Measurements from ENCODE around the gene KRTAP5-11.
"Not testable (repeated sequence)": the region's sequence is repeated elsewhere in the genome, so short reads cannot be mapped to it uniquely, and the experiment has no call there.

The KRTAP5-11 gene

DNA sequence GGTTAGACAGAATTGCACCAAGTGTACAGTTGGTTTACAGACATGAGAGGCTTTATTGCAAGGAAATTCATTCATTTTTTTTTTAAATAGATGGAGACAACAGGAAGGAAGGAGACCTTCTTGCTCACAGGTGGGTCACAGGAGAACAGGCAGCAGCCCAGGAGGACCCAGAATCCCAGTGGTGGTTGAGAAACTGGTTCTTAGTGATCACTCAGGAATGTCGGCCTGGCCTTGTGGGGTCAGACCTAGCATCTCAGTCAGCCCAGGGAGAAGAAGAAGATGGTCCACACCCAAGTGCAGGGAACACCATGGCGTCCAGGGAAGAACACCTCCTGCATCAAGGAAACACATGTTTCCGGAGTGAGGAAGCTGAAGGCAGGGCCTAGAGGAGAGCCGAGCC lies 849 bp downstream of the KRTAP5-11 start:
- DNase-seq (ENCODE audit: low read depth in 2 of 2), result no peak

DNA sequence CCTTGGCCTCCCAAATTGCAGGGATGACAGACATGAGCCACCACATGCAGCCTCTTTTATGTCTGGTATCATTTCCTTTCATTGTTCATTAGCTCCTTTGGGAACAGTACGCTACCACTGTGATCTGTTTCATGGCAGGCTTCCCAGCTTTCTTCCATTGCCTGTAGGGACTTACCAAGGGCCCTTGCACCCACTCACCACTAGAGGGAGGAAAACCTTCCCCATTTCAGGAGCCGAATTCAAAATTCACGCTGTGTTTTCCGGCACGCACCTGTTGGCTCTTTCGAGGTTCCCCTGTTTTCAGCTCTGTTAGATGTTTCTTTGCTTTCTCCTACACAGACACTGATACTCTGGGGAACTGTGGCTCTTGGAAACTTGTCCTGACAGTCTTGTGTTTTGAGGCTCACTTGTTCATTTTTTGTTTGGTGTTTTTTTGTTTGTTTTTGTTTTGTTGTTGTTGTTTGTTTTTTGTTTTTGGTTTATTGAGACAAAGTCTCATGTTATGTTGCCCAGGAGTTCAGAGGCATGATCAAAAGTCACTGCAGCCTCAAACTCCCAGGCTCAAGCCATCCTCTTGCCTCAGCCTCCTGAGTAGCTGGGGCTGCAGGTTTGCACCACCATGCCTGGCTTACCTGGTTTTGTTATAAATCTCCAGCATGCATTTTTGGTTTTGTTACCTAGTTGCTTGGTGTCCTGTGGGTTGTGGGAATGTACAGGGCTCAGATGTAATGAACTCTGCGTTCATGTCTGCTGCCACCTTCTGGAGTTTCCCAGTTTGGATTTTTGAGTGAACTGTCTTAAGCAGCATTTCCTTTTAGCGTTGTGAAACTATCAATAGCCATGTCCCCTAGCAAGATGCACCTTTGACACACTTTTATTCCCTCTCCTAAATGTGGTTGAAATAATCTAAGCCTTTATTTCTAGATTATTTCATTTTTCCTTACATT lies 2.3 kb downstream of the KRTAP5-11 start:
- DNase-seq (ENCODE audit: low read depth in 2 of 2), result peak; percentile 26 to 30

DNA sequence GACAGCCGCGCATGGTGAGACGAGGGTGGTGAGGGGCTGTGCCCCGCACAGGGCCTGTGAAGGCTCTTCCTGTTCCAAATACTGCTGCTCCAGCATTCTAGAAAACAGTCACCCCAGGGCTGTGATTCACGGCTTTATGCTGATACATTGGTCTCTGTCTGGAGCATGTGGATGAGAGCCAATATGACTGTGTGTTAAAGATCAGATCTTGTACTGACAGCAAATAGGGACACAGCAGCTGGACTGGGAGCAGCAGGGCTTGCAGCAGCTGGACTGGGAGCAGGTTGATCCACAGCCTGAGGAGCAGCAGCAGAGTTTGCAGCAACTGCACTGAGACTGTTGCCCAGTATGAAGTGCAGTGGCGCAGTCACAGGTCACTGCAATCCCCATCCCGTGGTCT lies 3.2 kb downstream of the KRTAP5-11 start:
- DNase-seq (ENCODE audit: low read depth in 2 of 2), result not testable (repeated sequence)

DNA sequence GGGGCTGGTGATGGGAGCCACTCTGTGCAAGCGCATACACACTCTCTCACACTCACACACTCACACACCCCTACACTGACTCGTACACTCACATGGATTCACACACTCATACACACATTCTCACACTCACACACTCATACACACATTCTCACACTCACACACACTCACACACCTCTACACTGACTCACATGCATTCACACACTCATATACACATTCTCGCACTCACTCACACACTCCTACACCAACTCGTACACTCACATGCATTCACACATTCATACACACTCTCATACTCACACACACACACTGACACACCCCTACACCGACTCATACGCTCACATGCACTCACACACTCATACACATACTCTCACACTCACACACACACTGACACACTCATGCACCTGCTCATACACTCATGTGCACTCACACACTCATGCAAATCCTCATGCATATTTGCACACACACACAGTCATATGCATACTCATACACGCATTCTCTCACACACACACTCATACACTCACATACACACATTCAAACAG lies 5.1 kb downstream of the KRTAP5-11 start:
- no peak for DNase-seq (ENCODE audit: low read depth in 2 of 2)

DNA sequence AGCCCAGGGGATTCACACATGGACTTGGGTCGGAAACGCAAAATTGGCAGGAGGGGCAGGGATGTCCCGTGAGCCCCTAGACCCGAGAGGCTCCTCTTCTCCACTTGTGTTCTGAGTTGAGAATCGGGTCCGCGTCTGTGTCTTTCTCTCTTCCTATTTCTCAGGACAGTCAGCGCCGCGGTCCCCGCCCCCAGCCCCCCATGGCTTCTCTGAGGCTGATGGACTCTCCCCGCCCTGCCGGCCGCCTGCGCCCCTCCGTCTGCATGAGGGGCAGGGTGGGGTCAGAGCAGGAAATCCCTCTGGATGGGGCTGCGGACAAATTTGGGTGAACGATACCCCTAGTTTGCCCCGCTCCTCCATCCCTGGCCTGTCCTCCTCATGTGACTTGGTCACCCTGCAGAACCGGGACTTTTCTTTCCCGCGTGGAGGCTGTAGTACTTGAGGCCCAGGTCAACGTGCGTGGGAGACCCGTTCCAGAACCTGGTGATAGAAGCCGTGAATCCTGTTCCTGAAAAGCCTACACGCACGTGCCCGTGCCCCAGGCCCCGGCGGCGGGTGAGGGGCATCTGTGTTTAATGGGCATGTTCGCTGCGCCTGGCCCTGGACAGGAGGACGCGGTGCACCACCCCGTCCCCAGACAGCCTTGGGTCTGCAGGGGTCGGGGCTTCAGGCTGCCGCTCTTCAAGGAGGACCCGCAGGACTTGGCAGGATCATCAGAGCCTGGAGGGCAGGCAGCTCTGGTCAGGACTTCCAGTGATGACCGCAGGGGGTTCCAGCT lies 5.8 kb downstream of the KRTAP5-11 start:
- DNase-seq (ENCODE audit: low read depth in 2 of 2), result not testable (repeated sequence)

DNA sequence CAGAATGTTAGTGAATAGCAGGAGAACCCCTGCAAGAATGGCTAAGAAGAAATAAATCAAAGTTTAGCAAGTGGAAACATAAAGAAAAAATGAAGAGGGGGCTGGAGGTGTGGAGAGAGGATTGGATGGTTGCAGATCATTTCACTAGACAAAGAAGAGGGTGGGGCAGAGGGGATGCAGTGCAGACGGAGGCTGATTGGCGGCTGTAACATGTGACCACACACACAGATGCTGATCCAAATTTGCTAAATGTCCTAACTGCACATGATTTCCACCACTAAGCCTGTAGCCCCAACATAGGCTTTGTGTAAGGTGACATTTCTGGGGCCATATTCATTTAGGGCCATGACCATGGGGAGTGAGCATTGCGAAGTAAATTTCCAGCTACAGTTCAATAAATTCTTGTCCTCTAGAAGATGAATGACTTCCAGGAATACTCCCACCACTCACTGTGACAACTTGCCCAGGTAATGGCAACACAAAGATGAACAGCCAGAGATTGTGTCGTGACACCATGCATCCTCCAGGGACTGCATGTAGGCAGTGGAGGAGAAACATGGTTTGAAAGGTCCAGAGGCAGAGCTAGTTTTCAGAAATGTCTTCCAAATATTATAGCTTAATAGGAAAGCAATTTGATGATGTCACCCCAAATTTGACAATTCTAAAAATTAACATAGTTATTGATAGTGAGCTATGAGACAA lies 6.8 kb downstream of the KRTAP5-11 start:
- no peak for DNase-seq (ENCODE audit: low read depth in 2 of 2)

DNA sequence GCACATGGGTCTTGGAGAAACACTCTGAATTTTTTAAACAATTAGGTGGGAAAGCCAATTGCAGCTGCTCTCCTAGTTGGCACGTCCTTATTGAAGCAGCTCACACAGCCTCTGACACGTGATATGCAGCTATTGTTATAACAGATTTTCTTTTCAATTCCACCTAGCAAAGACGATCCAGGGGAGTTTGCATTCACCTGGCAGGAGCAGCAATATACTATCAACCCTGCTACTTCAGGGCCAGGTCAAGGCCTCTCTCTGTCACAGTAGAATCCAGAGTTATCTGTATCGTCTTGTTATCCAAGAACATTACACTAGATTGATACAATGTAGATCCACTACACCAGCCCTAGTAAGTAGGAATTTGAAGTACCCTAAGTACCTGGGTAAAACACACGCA lies 8.3 kb downstream of the KRTAP5-11 start:
- DNase-seq (ENCODE audit: low read depth in 2 of 2), result no peak

DNA sequence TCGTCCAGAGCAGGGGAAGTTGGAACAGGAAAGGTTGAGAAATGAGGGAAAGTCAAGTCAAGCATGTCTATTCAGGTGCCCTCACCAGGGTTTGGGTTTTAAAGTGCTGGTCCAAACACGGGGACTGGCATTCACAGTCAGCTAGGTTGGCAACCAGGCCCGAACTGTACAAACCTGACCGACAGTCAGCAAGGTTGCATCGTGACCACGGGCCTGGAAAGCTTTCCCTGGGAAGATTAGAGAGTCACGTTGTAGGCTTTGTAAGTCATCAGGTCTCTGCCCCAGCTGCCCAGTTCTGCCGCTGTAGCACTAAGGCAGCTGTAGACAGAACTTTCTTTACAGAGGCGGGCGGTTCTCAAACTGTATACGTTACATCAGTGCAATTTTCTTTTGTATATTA lies 9.9 kb downstream of the KRTAP5-11 start:
- DNase-seq (ENCODE audit: low read depth in 2 of 2), result no peak

DNA sequence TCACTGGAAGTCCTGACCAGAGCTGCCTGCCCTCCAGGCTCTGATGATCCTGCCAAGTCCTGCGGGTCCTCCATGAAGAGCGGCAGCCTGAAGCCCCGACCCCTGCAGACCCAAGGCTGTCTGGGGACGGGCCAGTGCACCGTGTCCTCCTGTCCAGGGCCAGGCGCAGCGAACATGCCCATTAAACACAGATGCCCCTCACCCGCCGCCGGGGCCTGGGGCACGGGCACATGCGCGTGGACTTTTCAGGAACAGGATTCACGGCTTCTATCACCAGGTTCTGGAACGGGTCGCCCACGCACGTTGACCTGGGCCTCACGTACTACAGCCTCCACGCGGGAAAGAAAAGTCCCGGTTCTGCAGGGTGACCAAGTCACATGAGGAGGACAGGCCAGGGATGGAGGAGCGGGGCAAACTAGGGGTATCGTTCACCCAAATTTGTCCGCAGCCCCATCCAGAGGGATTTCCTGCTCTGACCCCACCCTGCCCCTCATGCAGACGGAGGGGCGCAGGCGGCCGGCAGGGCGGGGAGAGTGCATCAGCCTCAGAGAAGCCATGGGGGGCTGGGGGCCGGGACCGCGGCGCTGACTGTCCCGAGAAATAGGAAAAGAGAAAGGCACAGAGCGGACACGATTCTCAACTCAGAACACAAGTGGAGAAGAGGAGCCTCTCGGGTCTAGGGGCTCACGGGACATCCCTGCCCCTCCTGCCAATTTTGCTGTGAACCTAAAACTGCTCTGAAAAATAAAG lies 11.4 kb downstream of the KRTAP5-11 start:
- DNase-seq (ENCODE audit: low read depth in 2 of 2), result not testable (repeated sequence)

DNA sequence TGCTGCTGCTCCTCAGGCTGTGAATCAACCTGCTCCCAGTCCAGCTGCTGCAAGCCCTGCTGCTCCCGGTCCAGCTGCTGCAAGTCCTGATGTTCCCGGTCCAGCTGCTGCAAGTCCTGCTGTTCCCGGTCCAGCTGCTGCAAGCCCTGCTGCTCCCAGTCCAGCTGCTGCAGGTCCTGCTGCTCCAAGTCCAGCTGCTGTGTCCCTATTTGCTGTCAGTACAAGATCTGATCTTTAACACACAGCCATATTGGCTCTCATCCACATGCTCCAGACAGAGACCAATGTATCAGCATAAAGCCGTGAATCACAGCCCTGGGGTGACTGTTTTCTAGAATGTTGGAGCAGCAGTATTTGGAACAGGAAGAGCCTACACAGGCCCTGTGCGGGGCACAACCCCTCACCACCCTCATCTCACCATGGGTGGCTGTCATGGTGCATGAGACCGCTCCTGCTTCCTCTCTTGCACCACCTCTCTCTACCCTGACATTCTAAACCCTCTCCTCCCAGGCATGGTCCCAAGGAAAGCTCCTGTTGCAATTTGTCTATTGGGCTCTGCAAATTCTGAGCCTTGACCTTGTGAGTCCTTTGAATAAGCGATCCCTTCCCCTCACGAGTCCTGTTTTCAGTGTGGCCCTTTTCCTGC lies 13.8 kb downstream of the KRTAP5-11 start:
- no peak for DNase-seq (ENCODE audit: low read depth in 2 of 2)

DNA sequence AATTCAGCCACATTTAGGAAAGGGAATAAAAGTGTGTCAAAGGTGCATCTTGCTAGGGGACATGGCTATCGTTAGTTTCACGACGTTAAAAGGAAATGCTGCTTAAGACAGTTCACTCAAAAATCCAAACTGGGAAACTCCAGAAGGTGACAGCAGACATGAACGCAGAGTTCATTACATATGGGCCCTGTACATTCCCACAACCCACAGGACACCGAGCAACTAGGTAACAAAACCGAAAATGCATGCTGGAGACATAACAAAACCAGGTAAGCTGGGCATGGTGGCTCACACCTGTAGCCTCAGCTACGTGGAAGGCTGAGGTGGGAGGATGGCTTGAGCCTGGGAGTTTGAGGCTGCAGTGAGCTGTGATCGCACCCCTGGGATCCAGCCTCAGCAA lies 15.0 kb downstream of the KRTAP5-11 start:
- DNase-seq (ENCODE audit: low read depth in 2 of 2), result not testable (repeated sequence)

DNA sequence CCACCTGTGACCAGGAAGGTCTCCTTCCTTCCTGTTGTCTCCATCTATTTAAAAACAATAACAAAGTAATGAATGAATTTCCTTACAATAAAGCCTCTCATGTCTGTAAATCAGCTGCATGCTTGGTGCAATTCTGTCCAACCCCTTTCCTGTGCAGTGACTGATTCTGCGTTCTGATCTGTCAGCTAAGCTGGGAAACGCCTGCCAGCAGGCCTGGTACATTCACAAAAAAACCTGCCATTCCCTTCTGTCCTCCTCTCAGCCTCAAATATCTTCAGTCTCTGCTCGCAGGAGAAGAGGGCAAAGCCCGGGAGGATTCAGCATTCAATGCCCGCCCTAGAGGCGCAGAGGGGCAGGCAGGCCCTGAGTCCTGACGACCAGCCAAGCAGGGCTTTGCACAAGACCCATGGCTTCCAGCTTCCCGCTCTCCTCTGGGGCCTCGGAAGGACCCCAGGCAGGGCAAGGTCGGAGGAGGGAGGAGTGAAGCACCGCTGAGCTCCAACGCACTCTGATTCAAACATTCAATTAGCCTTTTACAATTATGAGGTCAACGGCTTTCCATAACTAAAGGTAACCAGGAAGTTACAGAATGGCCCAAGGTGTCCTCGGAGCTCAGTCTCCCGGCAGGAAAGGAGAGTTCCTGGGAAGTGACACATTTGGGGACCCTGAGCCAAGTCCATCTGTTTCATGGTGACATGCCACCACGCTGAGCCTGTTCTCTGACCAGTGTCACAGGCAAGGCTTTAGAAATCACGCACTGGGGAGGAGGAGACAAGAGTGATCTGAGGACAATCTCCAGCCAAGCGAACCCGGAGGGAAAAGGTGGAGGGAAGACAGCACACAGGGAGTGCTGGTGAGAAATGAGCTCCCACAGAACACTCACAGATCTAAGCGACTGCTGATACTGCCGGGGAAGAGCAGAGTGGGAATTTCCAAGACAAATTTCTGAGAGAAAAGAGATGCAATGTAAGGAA lies 15.8 kb downstream of the KRTAP5-11 start:
- DNase-seq (ENCODE audit: low read depth in 2 of 2), result not testable (repeated sequence)

DNA sequence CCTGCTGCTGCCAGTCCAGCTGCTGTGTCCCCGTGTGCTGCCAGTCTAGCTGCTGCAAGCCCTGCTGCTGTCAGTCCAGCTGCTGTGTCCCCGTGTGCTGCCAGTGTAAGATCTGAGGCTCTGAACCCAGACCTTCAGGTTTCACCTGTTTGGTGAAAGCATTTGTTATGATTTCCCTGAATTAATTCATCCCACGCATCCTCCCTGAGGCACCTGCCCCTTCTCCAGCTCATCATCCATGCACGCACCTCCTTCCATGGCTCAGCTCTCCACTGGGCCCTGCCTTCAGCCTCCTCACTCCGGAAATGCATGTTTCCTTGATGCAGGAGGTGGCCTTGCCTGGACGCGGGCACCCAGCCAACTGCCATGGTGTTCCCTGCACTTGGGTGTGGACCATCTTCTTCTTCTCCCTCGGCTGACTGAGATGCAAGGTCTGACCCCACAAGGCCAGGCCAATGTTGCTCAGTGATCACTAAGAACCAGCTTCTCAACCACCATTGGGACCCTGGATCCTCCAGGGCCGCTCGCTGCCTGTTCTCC lies 16.5 kb downstream of the KRTAP5-11 start:
- DNase-seq (ENCODE audit: low read depth in 2 of 2), result no peak

DNA sequence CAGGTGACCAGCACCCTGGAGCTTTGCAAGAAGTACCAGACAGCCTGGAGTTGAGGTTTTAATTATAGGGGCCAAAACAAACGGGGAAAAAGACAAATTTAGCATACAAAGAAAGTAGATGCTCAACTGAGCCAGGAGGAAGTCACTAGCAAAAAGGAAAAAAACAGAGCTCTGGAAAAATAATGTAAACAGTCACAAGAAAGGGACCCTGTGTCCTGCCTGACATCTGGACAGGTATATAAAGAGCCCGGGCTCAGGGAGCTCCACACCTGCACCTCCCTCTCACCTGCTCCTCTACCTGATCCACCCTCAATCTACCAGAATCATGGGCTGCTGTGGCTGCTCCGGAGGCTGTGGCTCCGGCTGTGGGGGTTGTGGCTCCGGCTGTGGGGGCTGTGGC lies 17.4 kb downstream of the KRTAP5-11 start, which contains the start of gene KRTAP5-10:
Gene KRTAP5-10, plus strand, starts transcription at position 301 of the 400 bp plus-strand sequence. Its CDS starts 25 bp downstream, at position 326.
- DNase-seq (ENCODE audit: low read depth in 2 of 2), result no peak

DNA sequence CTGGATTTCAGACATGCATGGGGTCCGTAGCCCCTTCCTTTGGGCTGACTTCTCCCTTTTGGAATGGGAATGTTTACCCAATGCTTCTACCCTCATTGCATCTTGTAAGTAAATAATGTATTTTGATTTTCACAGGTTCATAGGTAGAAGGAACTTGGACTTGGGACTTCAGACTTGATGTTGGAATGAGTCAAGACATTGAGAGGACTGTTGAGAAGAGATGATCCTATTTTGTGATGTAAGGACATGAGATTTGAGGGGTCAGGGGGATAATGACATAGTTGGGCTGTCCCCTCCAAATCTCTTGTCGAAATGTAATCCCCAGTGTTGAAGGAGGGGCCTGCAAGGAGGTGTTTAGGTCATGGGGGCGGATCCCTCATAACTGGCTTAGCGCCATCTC lies 18.2 kb downstream of the KRTAP5-11 start:
- DNase-seq (ENCODE audit: low read depth in 2 of 2), result no peak

DNA sequence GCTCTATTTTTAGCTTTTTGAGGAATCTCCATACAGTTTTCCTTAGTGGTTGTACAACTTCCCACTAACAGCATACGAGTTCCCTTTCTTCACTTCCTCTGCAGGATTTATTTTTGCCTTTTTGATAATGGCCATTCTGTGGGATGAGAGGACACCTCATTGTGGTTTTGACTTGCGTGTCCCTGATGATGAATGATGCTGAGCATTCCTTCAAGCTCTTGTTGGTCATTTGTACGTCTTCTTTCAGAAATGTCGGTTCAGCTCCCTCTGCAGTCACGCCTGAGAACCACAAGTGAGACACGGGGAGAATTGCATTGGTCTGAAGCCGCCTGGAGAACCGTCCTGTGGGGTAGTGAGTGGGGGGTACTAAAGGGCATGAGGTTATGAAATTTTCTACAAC lies 19.3 kb downstream of the KRTAP5-11 start:
- DNase-seq (ENCODE audit: low read depth in 2 of 2), result peak in 1 of 2 experiments; percentile 2

DNA sequence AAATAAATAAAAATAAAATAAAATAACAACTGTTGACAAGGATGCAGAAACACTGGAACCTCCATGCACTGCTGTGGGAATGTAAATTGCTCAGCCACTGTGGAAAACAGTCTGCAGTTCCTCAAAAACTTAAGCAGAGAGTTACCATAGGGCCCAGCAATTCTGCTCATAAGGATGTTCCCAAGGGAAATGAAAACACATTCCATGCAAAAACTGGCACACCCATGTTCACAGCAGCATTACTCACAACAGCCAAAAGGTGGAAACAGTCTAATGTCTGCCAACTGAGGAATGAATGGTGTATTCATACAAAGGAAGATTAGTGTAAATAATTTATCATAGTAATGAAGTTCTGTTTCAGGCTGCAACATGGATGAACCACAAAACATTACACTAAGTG lies 20.6 kb downstream of the KRTAP5-11 start:
- DNase-seq (ENCODE audit: low read depth in 2 of 2), result no peak

DNA sequence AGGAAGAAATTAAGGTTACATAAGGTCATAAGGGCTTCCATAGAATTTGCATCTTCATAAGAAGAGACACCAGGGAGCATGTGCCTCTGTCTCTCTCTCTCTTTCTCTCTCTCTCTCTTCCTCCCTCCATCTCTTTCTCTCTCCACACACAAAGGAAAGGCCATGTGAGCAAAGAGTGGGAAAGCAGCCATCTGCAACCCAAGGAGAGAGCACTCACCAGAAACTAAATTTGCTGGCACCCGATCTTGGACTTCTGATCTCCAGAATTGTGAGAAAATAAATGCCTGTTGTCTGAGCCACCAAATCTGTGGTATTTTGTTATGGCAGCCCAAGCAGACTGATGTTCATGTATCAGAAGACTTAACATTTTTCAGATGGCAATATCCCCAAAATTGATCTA lies 23.7 kb downstream of the KRTAP5-11 start:
- DNase-seq (ENCODE audit: low read depth in 2 of 2), result no peak

DNA sequence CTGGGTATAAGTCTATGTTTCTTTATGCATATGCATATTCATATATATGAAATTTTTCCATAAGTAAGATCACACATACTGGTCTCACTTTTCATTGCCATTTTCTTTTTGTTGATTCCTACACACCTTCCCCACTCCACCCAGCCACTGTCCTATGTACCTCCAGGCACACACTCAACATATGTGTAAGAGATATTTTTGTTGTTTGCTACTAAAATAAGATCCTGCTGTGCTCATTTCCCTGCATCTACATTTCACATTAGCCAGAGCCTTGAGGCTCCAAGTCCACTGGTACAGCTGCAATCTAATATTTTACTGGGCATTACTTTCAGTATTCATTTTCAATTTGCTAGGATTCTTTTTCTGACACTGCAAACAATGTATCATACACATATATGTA lies 25.4 kb downstream of the KRTAP5-11 start:
- DNase-seq (ENCODE audit: low read depth in 2 of 2), result no peak
